Measurements from ENCODE around the gene ANKRD23.
"Not testable (repeated sequence)": the region's sequence is repeated elsewhere in the genome, so short reads cannot be mapped to it uniquely, and the experiment has no call there.

The ANKRD23 gene

GRCh38 chr2:96863056-96863455 is 19.2 kb upstream of the ANKRD23 start:
- not testable (repeated sequence) for DNase-seq

- no peak for DNase-seq
Observed at GRCh38 chr2:96861074-96861473, 17.3 kb upstream of the ANKRD23 start.

- peak in 1 of 4 experiments; percentile 37 for DNase-seq
Observed at GRCh38 chr2:96860065-96861029, 16.5 kb upstream of the ANKRD23 start.

GRCh38 chr2:96859681-96860064 is 15.9 kb upstream of the ANKRD23 start:
- no peak for DNase-seq

GRCh38 chr2:96859099-96859649 is 15.4 kb upstream of the ANKRD23 start:
- DNase-seq = no peak

GRCh38 chr2:96857667-96858372 is 14.0 kb upstream of the ANKRD23 start, which contains the start of gene ANKRD39:
ANKRD39 (minus strand) TSS chr2:96858016; CDS start chr2:96857987, 29 bp downstream.
- DNase-seq = peak; percentile 99 to 100 (median 100)

- DNase-seq = peak in 3 of 4 experiments; percentile 49 to 55 (median 54)
Observed at GRCh38 chr2:96856776-96857666, 13.2 kb upstream of the ANKRD23 start.

- no peak for DNase-seq
Observed at GRCh38 chr2:96853321-96853720, 9.5 kb upstream of the ANKRD23 start.

- DNase-seq = no peak
Observed at GRCh38 chr2:96852667-96853066, 8.8 kb upstream of the ANKRD23 start.

GRCh38 chr2:96848264-96848663 is 4.4 kb upstream of the ANKRD23 start:
- no peak for DNase-seq

- DNase-seq = no peak
Observed at GRCh38 chr2:96847586-96847985, 3.8 kb upstream of the ANKRD23 start.

GRCh38 chr2:96846825-96847224 is 3.0 kb upstream of the ANKRD23 start:
- DNase-seq = no peak

- no peak for DNase-seq
Observed at GRCh38 chr2:96844405-96844808, 586 bp upstream of the ANKRD23 start.

- no peak for DNase-seq
Observed at GRCh38 chr2:96842600-96842999, 1.2 kb downstream of the ANKRD23 start.

- no peak for DNase-seq
Observed at GRCh38 chr2:96841701-96842495, 1.9 kb downstream of the ANKRD23 start.

GRCh38 chr2:96839875-96840850 is 3.7 kb downstream of the ANKRD23 start:
- no peak for DNase-seq

- DNase-seq = peak in 3 of 4 experiments; percentile 34 to 68 (median 52)
Observed at GRCh38 chr2:96839293-96839874, 4.4 kb downstream of the ANKRD23 start.

GRCh38 chr2:96838345-96839292 is 5.2 kb downstream of the ANKRD23 start:
- DNase-seq = no peak
